Astrocyte (in vitro differentiated cells and primary cell): ENCODE data around the gene PODN.

Experiments
- EZH2 ChIP-seq: IDR thresholded peaks from 2 replicates; pipeline ENCODE4 v1.6.1; 2012; ENCODE audit warnings: mild to moderate bottlenecking, low read length, inconsistent platforms; ENCODE audit not compliant: insufficient read depth
- TF ChIP-seq, protein P1 (sequence below): IDR thresholded peaks from 2 replicates; pipeline ENCODE4 v1.5.1; 2011; ENCODE audit warnings: low read depth, mild to moderate bottlenecking, inconsistent platforms, low read length, moderate library complexity; ENCODE audit not compliant: insufficient read depth

DNA sequence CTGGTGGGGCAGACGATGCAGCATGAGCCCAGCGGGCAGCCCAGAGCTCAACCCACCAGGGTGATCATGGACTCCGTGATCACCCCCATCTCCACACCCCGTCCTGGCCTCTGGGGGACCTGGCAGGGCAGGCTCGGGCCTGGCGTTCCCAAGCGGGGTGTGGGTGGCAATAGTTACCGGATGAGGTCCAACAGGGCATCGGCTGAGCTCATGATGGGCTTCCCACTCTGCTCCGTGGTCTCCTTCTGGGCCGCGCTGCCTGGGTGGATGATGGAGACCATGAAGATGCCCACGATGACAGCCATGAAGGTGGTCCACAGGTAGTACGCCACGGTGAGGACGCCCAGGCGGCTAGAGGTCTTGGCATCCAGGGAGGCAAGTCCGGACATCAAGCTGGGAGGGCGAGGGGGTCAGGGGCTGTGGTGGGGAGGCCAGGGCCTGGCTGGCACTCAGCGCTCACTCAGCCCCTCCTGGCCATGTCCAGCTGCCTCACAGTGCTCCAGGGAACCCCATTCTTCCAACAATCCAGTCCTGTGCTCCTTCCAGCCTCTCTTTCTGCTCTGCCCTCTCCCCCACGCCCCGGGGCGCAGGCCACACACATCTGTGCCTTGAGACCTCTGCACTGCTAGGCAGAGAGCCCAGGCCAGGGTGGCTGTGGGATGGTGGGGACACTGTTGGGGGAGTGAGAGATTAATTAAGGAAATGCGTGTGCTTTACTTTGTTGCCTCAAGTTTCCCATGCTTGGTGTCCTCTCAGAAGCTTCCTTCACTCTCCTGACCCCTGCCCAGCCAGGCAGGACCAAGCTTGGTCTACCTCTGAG lies 52.8 kb downstream of the PODN start:
- TF ChIP-seq, protein P1, sequence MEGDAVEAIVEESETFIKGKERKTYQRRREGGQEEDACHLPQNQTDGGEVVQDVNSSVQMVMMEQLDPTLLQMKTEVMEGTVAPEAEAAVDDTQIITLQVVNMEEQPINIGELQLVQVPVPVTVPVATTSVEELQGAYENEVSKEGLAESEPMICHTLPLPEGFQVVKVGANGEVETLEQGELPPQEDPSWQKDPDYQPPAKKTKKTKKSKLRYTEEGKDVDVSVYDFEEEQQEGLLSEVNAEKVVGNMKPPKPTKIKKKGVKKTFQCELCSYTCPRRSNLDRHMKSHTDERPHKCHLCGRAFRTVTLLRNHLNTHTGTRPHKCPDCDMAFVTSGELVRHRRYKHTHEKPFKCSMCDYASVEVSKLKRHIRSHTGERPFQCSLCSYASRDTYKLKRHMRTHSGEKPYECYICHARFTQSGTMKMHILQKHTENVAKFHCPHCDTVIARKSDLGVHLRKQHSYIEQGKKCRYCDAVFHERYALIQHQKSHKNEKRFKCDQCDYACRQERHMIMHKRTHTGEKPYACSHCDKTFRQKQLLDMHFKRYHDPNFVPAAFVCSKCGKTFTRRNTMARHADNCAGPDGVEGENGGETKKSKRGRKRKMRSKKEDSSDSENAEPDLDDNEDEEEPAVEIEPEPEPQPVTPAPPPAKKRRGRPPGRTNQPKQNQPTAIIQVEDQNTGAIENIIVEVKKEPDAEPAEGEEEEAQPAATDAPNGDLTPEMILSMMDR = no peak
- no peak for TF ChIP-seq EZH2
